ENCODE results near the gene RANBP9. TPM values are rescaled to one million over a fixed set of nuclear protein-coding genes. Genes with fewer than 3 reads are reported as not detected.

Gene RANBP9
- total RNA-seq, 6 experiments from 2014 or later, result 37.7 to 42.3 (median 40.8) TPM

DNA sequence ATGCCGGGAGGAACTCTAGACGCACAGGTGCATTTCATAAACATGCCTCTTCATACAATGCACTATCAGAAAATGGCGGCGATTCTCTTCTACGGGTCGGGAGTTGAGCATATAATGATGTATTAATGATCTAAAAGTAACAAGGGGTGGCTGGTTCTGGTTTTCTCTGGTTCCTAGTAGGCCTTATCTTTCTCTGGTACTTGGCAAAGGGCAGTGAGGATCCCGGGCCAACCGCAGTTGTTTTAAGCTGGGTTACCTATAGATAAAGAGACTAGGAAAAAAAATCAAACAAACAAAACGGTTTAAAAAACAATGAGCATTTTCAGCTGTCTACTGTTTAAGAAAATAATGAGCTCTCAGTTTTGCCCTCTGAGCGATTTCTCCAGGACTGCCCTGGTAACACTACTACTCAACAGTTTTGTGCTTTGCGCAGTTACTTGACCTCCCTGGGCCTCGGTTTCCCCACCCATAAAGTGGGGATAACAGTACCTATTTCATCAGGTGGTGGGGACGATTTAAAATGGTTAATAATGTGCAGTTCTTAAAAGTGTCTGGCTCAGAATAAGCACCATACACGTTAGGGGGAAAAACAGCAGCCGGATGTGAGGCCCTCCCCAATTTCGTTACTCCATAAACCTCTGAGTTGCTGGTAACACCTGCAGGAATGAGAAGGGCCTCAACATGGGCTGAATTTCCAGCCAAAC is 138.5 kb downstream of the RANBP9 start:
- TF ChIP-seq, protein P1, sequence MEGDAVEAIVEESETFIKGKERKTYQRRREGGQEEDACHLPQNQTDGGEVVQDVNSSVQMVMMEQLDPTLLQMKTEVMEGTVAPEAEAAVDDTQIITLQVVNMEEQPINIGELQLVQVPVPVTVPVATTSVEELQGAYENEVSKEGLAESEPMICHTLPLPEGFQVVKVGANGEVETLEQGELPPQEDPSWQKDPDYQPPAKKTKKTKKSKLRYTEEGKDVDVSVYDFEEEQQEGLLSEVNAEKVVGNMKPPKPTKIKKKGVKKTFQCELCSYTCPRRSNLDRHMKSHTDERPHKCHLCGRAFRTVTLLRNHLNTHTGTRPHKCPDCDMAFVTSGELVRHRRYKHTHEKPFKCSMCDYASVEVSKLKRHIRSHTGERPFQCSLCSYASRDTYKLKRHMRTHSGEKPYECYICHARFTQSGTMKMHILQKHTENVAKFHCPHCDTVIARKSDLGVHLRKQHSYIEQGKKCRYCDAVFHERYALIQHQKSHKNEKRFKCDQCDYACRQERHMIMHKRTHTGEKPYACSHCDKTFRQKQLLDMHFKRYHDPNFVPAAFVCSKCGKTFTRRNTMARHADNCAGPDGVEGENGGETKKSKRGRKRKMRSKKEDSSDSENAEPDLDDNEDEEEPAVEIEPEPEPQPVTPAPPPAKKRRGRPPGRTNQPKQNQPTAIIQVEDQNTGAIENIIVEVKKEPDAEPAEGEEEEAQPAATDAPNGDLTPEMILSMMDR (IDR thresholded peaks at IDR 0.05), result no peak
- Mint-ChIP-seq H3K4me3 (peak overlapping the region; percentile 92), H3K4me1 (ENCODE audit: low read depth) (peaks cover 18% of the 10 kb centered on the region), H3K36me3 (ENCODE audit: low read depth) (peaks cover 9% of the 10 kb centered on the region; the same call in 1 of the 2 replicates), H3K9me3 (no peaks in the 10 kb centered on the region), H3K27me3 (ENCODE audit: insufficient read depth) (peaks cover 2% of the 10 kb centered on the region), H3K27ac (peak overlapping the region; percentile 92)
- no peak for DNase-seq

DNA sequence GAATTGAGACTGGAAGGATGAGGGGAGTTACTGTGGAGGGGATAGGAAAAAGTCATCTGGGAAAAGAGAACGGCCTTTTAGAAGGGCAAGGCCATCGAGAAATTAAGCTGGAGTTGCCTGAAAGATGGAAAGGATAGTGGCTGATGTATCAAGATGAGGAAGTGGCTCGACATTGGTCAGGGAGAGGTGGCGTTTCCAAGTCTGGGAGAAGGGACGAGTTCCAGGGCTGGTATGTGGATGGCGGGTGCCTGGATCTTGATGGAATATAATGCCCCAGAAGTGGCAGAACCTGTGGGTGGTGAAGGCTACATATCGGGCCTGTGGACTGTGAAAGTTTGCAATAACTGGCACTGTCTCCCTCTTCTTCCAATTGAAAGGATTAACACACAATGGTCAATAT is 139.4 kb downstream of the RANBP9 start:
- Mint-ChIP-seq H3K27ac (no peak overlapping the region), H3K4me3 (no peak overlapping the region; the same call in 1 of the 2 replicates), H3K36me3 (ENCODE audit: low read depth) (peaks cover 9% of the 10 kb centered on the region; the same call in 1 of the 2 replicates), H3K4me1 (ENCODE audit: low read depth) (peaks cover 18% of the 10 kb centered on the region), H3K27me3 (ENCODE audit: insufficient read depth) (peaks cover 2% of the 10 kb centered on the region), H3K9me3 (no peaks in the 10 kb centered on the region)
- no peak for DNase-seq
- TF ChIP-seq, protein P1 (IDR thresholded peaks at IDR 0.05), result no peak

Other genes starting within 250 kb of the RANBP9 start
- gene GFOD1, start 224.2 kb downstream of the RANBP9 start, total RNA-seq (2021; fragmentation: NEBNext Ultra II Directional; extraction: Animal tissue kit (Norgen Biotek cat#: 25700)), result 1 to 10 TPM; 2.3 to 4.7 (median 2.9) TPM
- gene SIRT5, start 137.2 kb downstream of the RANBP9 start, total RNA-seq (2021; fragmentation: NEBNext Ultra II Directional; extraction: Animal tissue kit (Norgen Biotek cat#: 25700)), result 1 to 10 TPM; 4.3 to 7.0 (median 6.3) TPM
- gene NOL7, start 96.5 kb downstream of the RANBP9 start, total RNA-seq (2021; fragmentation: NEBNext Ultra II Directional; extraction: Animal tissue kit (Norgen Biotek cat#: 25700)), result 10 to 100 TPM; 68.4 to 89.6 (median 84.8) TPM
- 10 to 100 TPM; 17.5 to 25.5 (median 22.4) TPM for gene MCUR1, start 102.7 kb upstream of the RANBP9 start, total RNA-seq (2021; fragmentation: NEBNext Ultra II Directional; extraction: Animal tissue kit (Norgen Biotek cat#: 25700))
- gene RNF182, start 213.1 kb upstream of the RANBP9 start, total RNA-seq (2021; fragmentation: NEBNext Ultra II Directional; extraction: Animal tissue kit (Norgen Biotek cat#: 25700)), result 1 to 10 TPM in 2 of 6 experiments, under 1 TPM in 4; 0.48 to 6.1 (median 0.84) TPM